Esophagus muscularis mucosa (tissue), 4 donors: ENCODE data around the gene MOB2.

Source experiments
- CTCF ChIP-seq, 3 experiments: fragments of 200-600 bp in 2 of 3; fragments of 450-650 bp in 1 of 3; sonication (generic) in 2 of 3; IDR thresholded peaks; one replicate each; pipeline ENCODE4 v1.5.1; 2017 to 2019; ENCODE audit warnings: antibody characterized with exemption in 3 of 3, mild to moderate bottlenecking in 2 of 3, moderate library complexity in 1 of 3
- EP300 ChIP-seq: sonication (generic); formaldehyde crosslinking; IDR thresholded peaks from one replicate; pipeline ENCODE4 v1.6.1; 2017; ENCODE audit warnings: antibody characterized with exemption
- POLR2A ChIP-seq: fragments of 450-650 bp; IDR thresholded peaks from one replicate; pipeline ENCODE4 v1.6.1; 2017; ENCODE audit warnings: antibody characterized with exemption, moderate library complexity, mild to moderate bottlenecking, low read depth
- POLR2AphosphoS5 ChIP-seq, 2 donors: sonication (generic); formaldehyde crosslinking; IDR thresholded peaks; one replicate each; pipeline ENCODE4 v1.6.1; 2017; ENCODE audit warnings: antibody characterized with exemption in 2 of 2

- TF ChIP-seq CTCF (IDR thresholded peaks at IDR 0.05): no peak
- no peak for TF ChIP-seq POLR2A
- no peak for TF ChIP-seq POLR2AphosphoS5 (IDR thresholded peaks at IDR 0.05)
- no peak for TF ChIP-seq EP300
These were observed 46.2 kb upstream of the MOB2 start for GRCh38 chr11:1532606-1533341.
